OCI-LY7 (cell line): ENCODE results near the gene UHRF2. TPM values are rescaled to one million over a fixed set of nuclear protein-coding genes. Genes with fewer than 3 reads are reported as not detected.
"Not testable (repeated sequence)": the region's sequence is repeated elsewhere in the genome, so short reads cannot be mapped to it uniquely, and the experiment has no call there.

Experiments used
- BruUV-seq: library from RNA; stranded (reverse); fragments of 400-500 nt; replicated peaks from 2 replicates; lab custom pipeline; 2021; lab: Mats Ljungman, UMichigan
- CTCF ChIA-PET: fragments of 300-600 bp; sonication (Branson Sonifier 250); formaldehyde crosslinking; loops from one replicate; lab custom pipeline; 2022; ENCODE audit warnings: antibody characterized with exemption; ENCODE audit not compliant: unreplicated experiment; lab: Charles Lee
- POLR2A ChIA-PET: fragments of 300-600 bp; sonication (Branson Sonifier 250); formaldehyde crosslinking; loops from one replicate; lab custom pipeline; 2022; ENCODE audit warnings: antibody characterized with exemption; lab: Charles Lee
- DNase-seq: peaks from one replicate; pipeline ENCODE4 v3.0.0-alpha.2; 2015; ENCODE audit warnings: low spot score
- H2AFZ ChIP-seq: fragments of 200-600 bp; sonication (generic), shearing (Covaris generic); 2 replicates; pipeline ENCODE4 v1.6.1; 2014; ENCODE audit warnings: mild to moderate bottlenecking, antibody characterized with exemption, low read length, moderate library complexity
- H3K27ac ChIP-seq: fragments of 200-600 bp; sonication (generic); 2 replicates; pipeline ENCODE4 v1.5.1; 2014; ENCODE audit warnings: mixed run types, low read depth, mild to moderate bottlenecking, moderate library complexity, low read length, inconsistent platforms; ENCODE audit not compliant: poor library complexity, severe bottlenecking
- H3K36me3 ChIP-seq: fragments of 200-600 bp; sonication (generic); 2 replicates; pipeline ENCODE4 v1.6.1; 2014; ENCODE audit warnings: mild to moderate bottlenecking, antibody characterized with exemption, low read length, moderate library complexity, mixed read lengths; ENCODE audit not compliant: insufficient read depth
- H3K4me1 ChIP-seq: fragments of 200-600 bp; sonication (generic); 2 replicates; pipeline ENCODE4 v1.5.1; 2014; ENCODE audit warnings: mild to moderate bottlenecking, low read length; ENCODE audit not compliant: insufficient read depth, poor library complexity, severe bottlenecking
- H3K4me2 ChIP-seq: fragments of 200-600 bp; sonication (generic); 2 replicates; pipeline ENCODE4 v1.6.1; 2014; ENCODE audit warnings: mild to moderate bottlenecking, low read length
- H3K4me3 ChIP-seq: fragments of 200-600 bp; sonication (generic); 2 replicates; pipeline ENCODE4 v1.5.1; 2014; ENCODE audit warnings: mild to moderate bottlenecking, low read depth, low read length; ENCODE audit not compliant: poor library complexity, severe bottlenecking
- H3K79me2 ChIP-seq: fragments of 200-600 bp; sonication (generic); 2 replicates; pipeline ENCODE4 v1.6.1; 2016; ENCODE audit warnings: low read depth, mild to moderate bottlenecking, low read length, moderate library complexity, mixed read lengths; ENCODE audit not compliant: insufficient read depth
- H3K9me2 ChIP-seq: fragments of 200-600 bp; sonication (generic); 2 replicates; pipeline ENCODE4 v1.6.1; 2016; ENCODE audit warnings: mild to moderate bottlenecking, low read length, mixed read lengths; ENCODE audit not compliant: insufficient read depth
- H3K9me3 ChIP-seq: fragments of 200-600 bp; sonication (generic); 2 replicates; pipeline ENCODE4 v1.6.1; 2014; ENCODE audit warnings: mild to moderate bottlenecking, mixed run types, low read length, mixed read lengths
- H4K20me1 ChIP-seq: fragments of 200-600 bp; sonication (generic); 2 replicates; pipeline ENCODE4 v1.6.1; 2014; ENCODE audit warnings: mild to moderate bottlenecking, antibody characterized with exemption, low read length, moderate library complexity, mixed read lengths; ENCODE audit not compliant: insufficient read depth
- CTCF ChIP-seq: fragments of 200-600 bp; sonication (generic); conservative IDR thresholded peaks from 2 replicates; pipeline ENCODE4 v1.5.1; 2014; ENCODE audit warnings: mild to moderate bottlenecking, antibody characterized with exemption, low read length, moderate library complexity, mixed read lengths
- EZH2phosphoT487 ChIP-seq: fragments of 200-600 bp; sonication (generic); IDR thresholded peaks from 2 replicates; pipeline ENCODE4 v1.6.1; 2018; ENCODE audit warnings: low read depth, borderline replicate concordance, mild to moderate bottlenecking, mixed run types, antibody characterized with exemption, low read length, moderate library complexity, mixed read lengths
- intact Hi-C: fragments of 100-400 bp; cut with micrococcal nuclease; formaldehyde crosslinking; loops from one replicate; pipeline ENCODE4 v1.10.0; 2022; ENCODE audit not compliant: unreplicated experiment
- total RNA-seq, 2 experiments: library from RNA; depleted of rRNA in 1 of 2; stranded (reverse); fragments of >200 nt in 1 of 2; shearing (Covaris generic) in 1 of 2; gene quantifications; 2 replicates each; pipeline ENCODE4 v1.2.3, GENCODE V29; 2014 to 2022

The UHRF2 gene
- total RNA-seq, 2 experiments from 2014 or later = 70.1 to 76.6 TPM

- no peaks in the 10 kb centered on the region for H3K36me3 ChIP-seq
- H4K20me1 ChIP-seq = no peaks in the 10 kb centered on the region
- no peak overlapping the region for H3K4me3 ChIP-seq
- intact Hi-C loops = no loop called here
- DNase-seq = no peak
- no peaks in the 10 kb centered on the region for H3K79me2 ChIP-seq
- H3K9me2 ChIP-seq = no peaks in the 10 kb centered on the region
- H3K27ac ChIP-seq = no peak overlapping the region
- ChIA-PET CTCF (no interaction called here), POLR2A (no interaction called here)
- no peaks in the 10 kb centered on the region for H3K9me3 ChIP-seq
- H3K4me2 ChIP-seq = no peak overlapping the region
- H3K4me1 ChIP-seq = no peaks in the 10 kb centered on the region
- no TSS peak for BruUV-seq
- no peak for TF ChIP-seq EZH2phosphoT487
- TF ChIP-seq CTCF = no peak
- no peak overlapping the region for H2AFZ ChIP-seq
Observed at GRCh38 chr9:6368831-6369230, 44.2 kb upstream of the UHRF2 start.

- H3K4me2 ChIP-seq, H3K79me2 ChIP-seq, H3K27ac ChIP-seq, H3K36me3 ChIP-seq, H3K4me3 ChIP-seq, POLR2A ChIA-PET, H2AFZ ChIP-seq, H3K9me3 ChIP-seq, intact Hi-C loops, H3K9me2 ChIP-seq, H4K20me1 ChIP-seq, DNase-seq, BruUV-seq, CTCF ChIA-PET: not testable (repeated sequence)
- peaks cover 20% of the 10 kb centered on the region for H3K4me1 ChIP-seq
Observed at GRCh38 chr9:6381477-6382012, 31.5 kb upstream of the UHRF2 start.

- Histone ChIP-seq H2AFZ (no peak overlapping the region; the same call in 1 of the 2 replicates), H3K9me3 (0 out of 2 replicates have a peak, but pooled peaks cover 10% of the 10 kb centered on the region), H3K4me1 (peaks cover 20% of the 10 kb centered on the region), H3K4me2 (no peak overlapping the region), H3K36me3 (no peaks in the 10 kb centered on the region), H3K4me3 (no peak overlapping the region), H3K79me2 (no peaks in the 10 kb centered on the region), H4K20me1 (no peaks in the 10 kb centered on the region), H3K27ac (no peak overlapping the region), H3K9me2 (no peaks in the 10 kb centered on the region)
- TF ChIP-seq CTCF (no peak), EZH2phosphoT487 (no peak)
- ChIA-PET POLR2A (interaction anchor here (1.0 kb wide), 1 partner anchor 20 kb away, joined by 3 read pairs; no protein-coding TSS in a partner anchor), CTCF (no interaction called here)
- BruUV-seq = no TSS peak
- DNase-seq = no peak
- intact Hi-C loops = no loop called here
Observed at GRCh38 chr9:6382681-6383080, 30.3 kb upstream of the UHRF2 start.
